Measurements from ENCODE around the gene RNF225. TPM values are rescaled to one million over a fixed set of nuclear protein-coding genes. Genes with fewer than 3 reads are reported as not detected.

Gene RNF225
- total and polyA plus RNA-seq, 9 of the 15 experiments (the other 6 are each of a cell fraction or from before 2014, with no cell fraction given): 0.33 TPM; not detected in 8

- Histone ChIP-seq H3K27me3 (ENCODE audit: control insufficient read depth in 2 of 2, insufficient read depth in 2 of 2, low read length in 2 of 2) (no peaks in the 10 kb centered on the region), H3K9me1 (ENCODE audit: control insufficient read depth, insufficient read depth, low read length) (no peaks in the 10 kb centered on the region), H3K9me3 (replicated peaks; ENCODE audit: control insufficient read depth, insufficient read depth, low read depth, low read length) (no peaks in the 10 kb centered on the region), H3K4me1 (replicated peaks in 1 of 2; ENCODE audit: control insufficient read depth in 2 of 2, insufficient read depth in 2 of 2, low read length in 2 of 2) (peaks cover 26 to 56% of the 10 kb centered on the region in 2 experiments), H3K27ac (ENCODE audit: extremely low read depth, low read depth, low read length) (peak overlapping the region; percentile 70), H2AFZ (ENCODE audit: low read depth, low read length) (peak overlapping the region; percentile 90), H3K36me3 (ENCODE audit: control insufficient read depth, insufficient read depth, low read length) (no peaks in the 10 kb centered on the region), H3K4me2 (ENCODE audit: insufficient read depth, low read length) (peak overlapping the region; percentile 85), H3K79me2 (ENCODE audit: control insufficient read depth, insufficient read depth, low read length) (peaks cover 24% of the 10 kb centered on the region), H4K20me1 (replicated peaks; ENCODE audit: control insufficient read depth, insufficient read depth, low read length) (no peaks in the 10 kb centered on the region), H3K9ac (ENCODE audit: insufficient read depth in 1 of 2, low read depth in 2 of 2, low read length in 2 of 2) (peak overlapping the region; percentile 70 to 91), H3K4me3 (peak overlapping the region; percentile 72)
- POLR2A ChIA-PET: interaction anchor here (1.0 to 1.6 kb wide), 2 partner anchors 10 to 13 kb away, joined by 3 to 8 read pairs; no protein-coding TSS in a partner anchor
- DNase-seq (ENCODE audit: extremely low read depth in 1 of 4, low spot score in 3 of 4) (peak; percentile 97 to 100 (median 98)), ATAC-seq (peak; percentile 97), FAIRE-seq (peak; percentile 100)
- BruUV-seq (replicated peaks): TSS peak; percentile 61
- under 1% methylated on average over 69 of the region's 80 CpGs for WGBS (ENCODE audit: insufficient coverage, low coverage, missing lambda C conversion rate)
- intact Hi-C loops (cut with micrococcal nuclease) (loop anchor here (2.0 to 10.0 kb wide), 2 partner anchors 176 to 218 kb away; partner anchors contain the start of genes ZNF274 and ZNF544), in situ Hi-C loops (cut with MboI) (no loop called here)
- CTCF ChIA-PET (ENCODE audit: low intra/inter-chr PET ratio): no interaction called here
- TF ChIP-seq CBFA2T3 (IDR thresholded peaks at IDR 0.05) (no peak), ILF3 (IDR thresholded peaks at IDR 0.05; ENCODE audit: borderline replicate concordance) (no peak), MBD2 (IDR thresholded peaks at IDR 0.05; ENCODE audit: borderline replicate concordance, low read depth) (peak; percentile 91; the same call in 1 of the 2 replicates), ARID4B (CRISPR knock-in tag; IDR thresholded peaks at IDR 0.05) (peak; percentile 23; the same call in 1 of the 2 replicates), GABPB2 (CRISPR knock-in tag; conservative IDR thresholded peaks at IDR 0.05) (no peak), GABPA (tag; conservative IDR thresholded peaks at IDR 0.05; ENCODE audit: low read depth) (peak; percentile 45; the same call in 1 of the 2 replicates), FOXJ3 (CRISPR knock-in tag; IDR thresholded peaks at IDR 0.05) (no peak), KLF10 (CRISPR knock-in tag; IDR thresholded peaks at IDR 0.05) (no peak), ZNF445 (CRISPR knock-in tag; IDR thresholded peaks at IDR 0.05; ENCODE audit: low read depth) (peak; percentile 24; the same call in 1 of the 2 replicates), ZHX1 (conservative IDR thresholded peaks at IDR 0.05; ENCODE audit: low read length) (no peak), DEAF1 (CRISPR knock-in tag; IDR thresholded peaks at IDR 0.05) (no peak), NEUROD1 (IDR thresholded peaks at IDR 0.05; ENCODE audit: borderline replicate concordance, low read depth, low read length, partially characterized antibody) (peak; percentile 97)
Measured at GRCh38 chr19:58400916-58401839, 5.7 kb downstream of the RNF225 start.
